Tibial artery (tissue), 4 donors: ENCODE data around the gene ISY1.

Experiments used
- DNase-seq, 2 donors: peaks; one replicate each; pipeline ENCODE4 v3.0.0-alpha.2; 2019
- H3K27ac ChIP-seq, 2 donors: fragments of 200-600 bp; sonication (generic) in 1 of 2; 1 replicate in 1 of 2; 2 replicates in 1 of 2; pipeline ENCODE4 v1.5.1; 2018 to 2019; ENCODE audit warnings: mild to moderate bottlenecking in 1 of 2
- H3K27me3 ChIP-seq, 2 donors: fragments of 200-600 bp; sonication (generic) in 1 of 2; one replicate each; pipeline versions ENCODE4 v1.5.1 to v1.6.0; 2016 to 2019
- H3K36me3 ChIP-seq, 3 donors: fragments of 200-600 bp; sonication (generic) in 2 of 3; one replicate each; pipeline ENCODE4 v1.5.1; 2016 to 2019; ENCODE audit warnings: mild to moderate bottlenecking in 2 of 3
- H3K4me1 ChIP-seq, 4 donors: fragments of 200-600 bp; sonication (generic) in 2 of 4; 1 replicate in 3 of 4; 2 replicates in 1 of 4; pipeline ENCODE4 v1.5.1; 2016 to 2019
- H3K4me3 ChIP-seq, 2 donors: fragments of 200-600 bp; sonication (generic) in 1 of 2; 1 replicate in 1 of 2; 2 replicates in 1 of 2; pipeline ENCODE4 v1.5.1; 2018 to 2019; ENCODE audit warnings: mild to moderate bottlenecking in 2 of 2
- H3K9me3 ChIP-seq, 3 donors: fragments of 200-600 bp; sonication (generic) in 1 of 3; one replicate each; pipeline ENCODE4 v1.5.1; 2016 to 2019
- CTCF ChIP-seq, 2 experiments: fragments of 200-600 bp in 1 of 2; fragments of 450-650 bp in 1 of 2; IDR thresholded peaks; one replicate each; pipeline ENCODE4 v1.5.1; 2017 to 2019; ENCODE audit warnings: antibody characterized with exemption in 2 of 2, mild to moderate bottlenecking in 1 of 2, moderate library complexity in 1 of 2
- intact Hi-C: fragments of 100-400 bp; cut with DNase I; formaldehyde crosslinking; loops from one replicate; pipeline ENCODE4 v1.15.0; 2023; ENCODE audit warnings: low total_unique reads

The ISY1 gene

GRCh38 chr3:129120254-129121004 is 40.4 kb downstream of the ISY1 start:
- peak; percentile 40 to 52 for TF ChIP-seq CTCF (IDR thresholded peaks at IDR 0.05)
- peaks cover 0 to 9% (median 4%) of the 10 kb centered on the region in 3 donors for H3K36me3 ChIP-seq
- H3K4me3 ChIP-seq, result peak overlapping the region; percentile 69 to 94
- H3K4me1 ChIP-seq, result peaks cover 0 to 33% (median 24%) of the 10 kb centered on the region in 4 donors
- H3K9me3 ChIP-seq, result no peaks in the 10 kb centered on the region
- intact Hi-C loops, result loop anchor here (10.0 kb wide), 1 partner anchor 64 kb away; the partner anchor contains the start of gene CNBP
- DNase-seq, result peak; percentile 91 to 93
- H3K27me3 ChIP-seq, result no peaks in the 10 kb centered on the region
- H3K27ac ChIP-seq, result peak overlapping the region; percentile 95 to 98

- no peak for DNase-seq
- H3K27me3 ChIP-seq, result no peaks in the 10 kb centered on the region
- intact Hi-C loops, result loop anchor here (10.0 kb wide), 1 partner anchor 65 kb away; the partner anchor contains the start of gene CNBP
- H3K27ac ChIP-seq, result peak overlapping the region; percentile 95 to 98
- no peaks in the 10 kb centered on the region for H3K9me3 ChIP-seq
- no peak for TF ChIP-seq CTCF (IDR thresholded peaks at IDR 0.05)
- H3K4me3 ChIP-seq, result peak overlapping the region; percentile 69 to 94
- H3K4me1 ChIP-seq, result peaks cover 0 to 33% (median 24%) of the 10 kb centered on the region in 4 donors
- peaks cover 6 to 18% (median 10%) of the 10 kb centered on the region in 3 donors for H3K36me3 ChIP-seq
Measured at GRCh38 chr3:129119365-129120100, 41.3 kb downstream of the ISY1 start.

GRCh38 chr3:129118745-129119144 is 42.1 kb downstream of the ISY1 start:
- H3K4me3 ChIP-seq, result no peak overlapping the region
- H3K4me1 ChIP-seq, result peaks cover 0 to 33% (median 24%) of the 10 kb centered on the region in 4 donors
- H3K27ac ChIP-seq, result no peak overlapping the region
- peaks cover 6 to 18% (median 10%) of the 10 kb centered on the region in 3 donors for H3K36me3 ChIP-seq
- TF ChIP-seq CTCF (IDR thresholded peaks at IDR 0.05), result no peak
- intact Hi-C loops, result no loop called here
- no peak for DNase-seq
- no peaks in the 10 kb centered on the region for H3K9me3 ChIP-seq
- H3K27me3 ChIP-seq, result no peaks in the 10 kb centered on the region

GRCh38 chr3:129117134-129117533 is 43.7 kb downstream of the ISY1 start:
- Histone ChIP-seq H3K27me3 (no peaks in the 10 kb centered on the region), H3K27ac (no peak overlapping the region), H3K4me3 (no peak overlapping the region), H3K4me1 (peaks cover 0 to 29% (median 21%) of the 10 kb centered on the region in 4 donors), H3K9me3 (no peaks in the 10 kb centered on the region), H3K36me3 (peaks cover 6 to 18% (median 10%) of the 10 kb centered on the region in 3 donors)
- no peak for DNase-seq
- intact Hi-C loops, result no loop called here
- TF ChIP-seq CTCF (IDR thresholded peaks at IDR 0.05), result no peak

- no peak overlapping the region for H3K27ac ChIP-seq
- no peaks in the 10 kb centered on the region for H3K27me3 ChIP-seq
- no peak for DNase-seq
- TF ChIP-seq CTCF (IDR thresholded peaks at IDR 0.05), result no peak
- intact Hi-C loops, result no loop called here
- peaks cover 0 to 27% (median 20%) of the 10 kb centered on the region in 4 donors for H3K4me1 ChIP-seq
- no peaks in the 10 kb centered on the region for H3K9me3 ChIP-seq
- H3K36me3 ChIP-seq, result peaks cover 6 to 18% (median 10%) of the 10 kb centered on the region in 3 donors
- H3K4me3 ChIP-seq, result no peak overlapping the region
Measured at GRCh38 chr3:129116482-129116946, 44.3 kb downstream of the ISY1 start.
